AG09319 (cell line): ENCODE measurements around the gene PPARGC1A.

Experiments used
- DNase-seq: peaks from one replicate; pipeline ENCODE4 v3.0.0-alpha.2; 2010; ENCODE audit warnings: low read depth; ENCODE audit errors: extremely low read depth
- CTCF ChIP-seq: IDR thresholded peaks from 2 replicates; pipeline ENCODE4 v1.5.1; 2011; ENCODE audit warnings: low read depth, mild to moderate bottlenecking, inconsistent platforms, low read length, moderate library complexity

The PPARGC1A gene

DNA sequence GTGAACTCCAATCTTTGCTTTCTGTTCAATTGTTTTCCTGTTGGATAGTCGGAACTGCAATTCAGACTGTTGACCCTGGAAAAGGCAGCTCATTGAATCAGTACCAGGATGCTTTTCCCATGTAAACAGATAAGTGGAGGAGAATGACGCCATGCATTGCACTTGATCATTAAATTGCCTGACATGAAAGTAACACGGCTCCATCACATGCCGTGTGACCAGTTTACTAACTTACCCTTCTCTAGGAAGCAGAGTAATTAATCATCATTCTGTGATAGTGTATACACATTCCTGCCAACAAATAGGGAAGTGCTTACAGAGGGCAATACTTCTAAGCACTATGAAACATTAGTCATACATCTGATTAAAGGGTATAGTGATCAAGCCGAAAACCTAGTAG is 101.4 kb downstream of the PPARGC1A start:
- no peak for TF ChIP-seq CTCF
- no peak for DNase-seq

DNA sequence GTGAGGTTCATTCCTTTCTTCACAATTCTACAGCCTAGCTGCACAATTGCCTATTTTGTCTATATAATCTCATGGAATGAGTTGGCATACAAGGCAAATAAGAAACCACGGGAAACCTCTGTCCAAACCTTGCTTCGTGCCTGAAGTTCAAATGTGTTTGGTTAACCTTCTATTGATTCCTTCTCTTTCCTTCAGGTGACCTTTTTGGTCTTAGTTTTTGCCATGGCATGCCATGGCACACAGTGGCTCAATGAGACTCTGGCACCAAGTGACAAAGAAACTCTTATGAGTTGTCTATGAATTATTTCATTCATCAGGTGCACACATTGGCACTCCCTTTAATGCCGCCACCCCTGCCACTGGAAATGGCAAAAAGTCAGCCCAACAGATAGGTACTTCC is 101.8 kb downstream of the PPARGC1A start:
- no peak for TF ChIP-seq CTCF
- no peak for DNase-seq

DNA sequence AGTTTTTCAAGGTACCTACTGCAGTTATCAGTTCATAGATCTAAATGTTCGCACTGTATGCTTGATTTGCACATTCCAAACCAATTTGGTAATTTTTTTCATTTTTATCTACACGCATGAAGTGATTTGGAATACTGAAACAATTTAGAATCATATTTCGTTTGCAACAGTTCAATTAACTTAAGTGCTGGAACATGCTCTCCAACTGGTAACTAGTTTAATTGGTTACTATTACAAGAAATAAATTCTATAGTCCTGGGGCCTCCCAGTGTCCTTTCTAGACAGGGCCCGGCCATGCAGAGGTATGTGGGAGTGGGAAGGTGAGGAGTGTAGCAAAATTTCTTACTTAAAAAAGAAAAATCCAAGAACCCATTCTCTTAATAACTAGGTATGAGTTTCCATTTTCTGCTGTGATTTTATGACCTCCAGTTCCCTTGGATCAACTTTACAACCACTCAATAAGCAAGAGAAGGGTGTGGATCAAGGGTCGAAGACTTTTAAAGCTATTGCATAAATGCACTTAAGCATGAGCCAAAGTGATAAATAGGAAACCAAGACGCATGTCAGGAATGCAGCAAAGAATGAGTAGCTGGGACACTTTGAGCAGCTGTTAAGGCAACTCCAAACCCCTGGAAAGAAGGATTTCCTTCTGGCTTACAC is 106.9 kb downstream of the PPARGC1A start:
- DNase-seq, result no peak
- no peak for TF ChIP-seq CTCF

- DNase-seq, result no peak
Observed at GRCh38 chr4:23779839-23780238, 110.0 kb downstream of the PPARGC1A start.

GRCh38 chr4:23779422-23779821 is 110.4 kb downstream of the PPARGC1A start:
- TF ChIP-seq CTCF, result no peak
- DNase-seq, result no peak

More at GRCh38 chr4:23779839-23780238, 110.0 kb downstream of the PPARGC1A start:
- TF ChIP-seq CTCF, result no peak

DNA sequence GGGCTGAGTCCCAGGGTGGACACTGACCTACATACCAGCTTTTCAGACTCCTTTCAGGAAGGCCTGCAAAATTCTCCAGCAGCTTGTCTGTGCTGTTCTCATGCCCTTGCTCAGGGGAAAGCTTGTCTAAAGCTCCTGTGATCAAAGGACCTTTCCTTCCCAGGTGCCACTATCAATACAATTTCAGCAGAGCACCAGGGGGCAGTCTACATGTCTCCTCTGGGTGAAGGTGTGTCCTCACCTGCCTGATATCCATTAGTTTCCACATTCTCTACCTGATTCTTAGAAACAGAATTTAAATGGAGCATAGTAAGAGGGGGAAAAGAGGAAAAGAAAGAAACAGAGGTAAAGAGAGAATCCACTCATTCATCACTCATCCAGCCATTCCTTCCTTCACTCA is 114.2 kb downstream of the PPARGC1A start:
- no peak for TF ChIP-seq CTCF
- DNase-seq, result no peak

DNA sequence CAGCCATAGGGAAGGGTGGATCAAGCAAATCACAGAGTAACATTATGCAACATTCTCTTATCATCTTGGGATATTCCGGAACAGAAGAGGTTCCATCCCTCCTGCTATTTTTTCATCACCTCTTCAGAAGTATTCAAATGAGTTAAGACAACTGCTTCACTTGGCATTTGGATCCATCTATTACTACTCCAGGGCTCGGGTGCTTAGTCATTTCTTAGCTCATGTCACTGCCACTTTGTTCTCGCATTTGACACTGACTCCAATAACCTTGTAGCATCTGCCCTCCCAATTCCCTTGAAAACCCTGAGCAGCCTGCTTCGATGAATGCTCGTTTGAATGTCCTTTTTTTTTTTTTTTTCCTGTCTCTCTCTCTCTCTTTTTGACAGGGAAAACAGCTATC is 114.9 kb downstream of the PPARGC1A start:
- no peak for DNase-seq

More for the DNA sequence above, 114.9 kb downstream of the PPARGC1A start:
- no peak for TF ChIP-seq CTCF
